ENCODE results near the gene HCN4. TPM values are rescaled to one million over a fixed set of nuclear protein-coding genes. Genes with fewer than 3 reads are reported as not detected.

Gene HCN4
- total RNA-seq, 1 donor from 2014 or later, result 17.0 TPM

- no peak overlapping the region for H3K27ac Mint-ChIP-seq (ENCODE audit: unreplicated experiment)
- peaks cover 13% of the 10 kb centered on the region for H3K27me3 Mint-ChIP-seq (ENCODE audit: unreplicated experiment)
- H3K4me3 Mint-ChIP-seq (ENCODE audit: unreplicated experiment), result no peak overlapping the region
- DNase-seq, result no peak
- H3K36me3 Mint-ChIP-seq (ENCODE audit: unreplicated experiment), result no peaks in the 10 kb centered on the region
- peaks cover 13% of the 10 kb centered on the region for H3K4me1 Mint-ChIP-seq (ENCODE audit: low read depth, unreplicated experiment)
- peaks cover 12% of the 10 kb centered on the region for H3K9me3 Mint-ChIP-seq (ENCODE audit: unreplicated experiment)
- no peak for TF ChIP-seq CTCF (IDR thresholded peaks at IDR 0.05; ENCODE audit: partially characterized antibody, unreplicated experiment)
Measured at GRCh38 chr15:73375012-73375411, 6.3 kb upstream of the HCN4 start.

GRCh38 chr15:73374604-73375003 is 5.8 kb upstream of the HCN4 start:
- DNase-seq, result no peak
- Mint-ChIP-seq H3K9me3 (ENCODE audit: unreplicated experiment) (peaks cover 12% of the 10 kb centered on the region), H3K4me1 (ENCODE audit: low read depth, unreplicated experiment) (peaks cover 13% of the 10 kb centered on the region), H3K27ac (ENCODE audit: unreplicated experiment) (no peak overlapping the region), H3K36me3 (ENCODE audit: unreplicated experiment) (no peaks in the 10 kb centered on the region), H3K27me3 (ENCODE audit: unreplicated experiment) (peaks cover 13% of the 10 kb centered on the region), H3K4me3 (ENCODE audit: unreplicated experiment) (no peak overlapping the region)
- TF ChIP-seq CTCF (IDR thresholded peaks at IDR 0.05; ENCODE audit: partially characterized antibody, unreplicated experiment), result no peak

GRCh38 chr15:73373221-73373620 is 4.5 kb upstream of the HCN4 start:
- no peak for TF ChIP-seq CTCF (IDR thresholded peaks at IDR 0.05; ENCODE audit: partially characterized antibody, unreplicated experiment)
- DNase-seq, result no peak
- H3K9me3 Mint-ChIP-seq (ENCODE audit: unreplicated experiment), result peaks cover 12% of the 10 kb centered on the region
- no peak overlapping the region for H3K4me3 Mint-ChIP-seq (ENCODE audit: unreplicated experiment)
- no peak overlapping the region for H3K27ac Mint-ChIP-seq (ENCODE audit: unreplicated experiment)
- H3K4me1 Mint-ChIP-seq (ENCODE audit: low read depth, unreplicated experiment), result peaks cover 13% of the 10 kb centered on the region
- peaks cover 16% of the 10 kb centered on the region for H3K27me3 Mint-ChIP-seq (ENCODE audit: unreplicated experiment)
- no peaks in the 10 kb centered on the region for H3K36me3 Mint-ChIP-seq (ENCODE audit: unreplicated experiment)

GRCh38 chr15:73371812-73372211 is 3.1 kb upstream of the HCN4 start:
- Mint-ChIP-seq H3K9me3 (ENCODE audit: unreplicated experiment) (peaks cover 10% of the 10 kb centered on the region), H3K27me3 (ENCODE audit: unreplicated experiment) (peaks cover 16% of the 10 kb centered on the region), H3K4me1 (ENCODE audit: low read depth, unreplicated experiment) (peaks cover 13% of the 10 kb centered on the region), H3K27ac (ENCODE audit: unreplicated experiment) (no peak overlapping the region), H3K36me3 (ENCODE audit: unreplicated experiment) (no peaks in the 10 kb centered on the region), H3K4me3 (ENCODE audit: unreplicated experiment) (no peak overlapping the region)
- no peak for DNase-seq
- TF ChIP-seq CTCF (IDR thresholded peaks at IDR 0.05; ENCODE audit: partially characterized antibody, unreplicated experiment), result no peak

GRCh38 chr15:73370151-73370550 is 1.4 kb upstream of the HCN4 start:
- H3K27me3 Mint-ChIP-seq (ENCODE audit: unreplicated experiment), result peaks cover 12% of the 10 kb centered on the region
- DNase-seq, result no peak
- no peak for TF ChIP-seq CTCF (IDR thresholded peaks at IDR 0.05; ENCODE audit: partially characterized antibody, unreplicated experiment)
- H3K27ac Mint-ChIP-seq (ENCODE audit: unreplicated experiment), result no peak overlapping the region
- no peak overlapping the region for H3K4me3 Mint-ChIP-seq (ENCODE audit: unreplicated experiment)
- H3K36me3 Mint-ChIP-seq (ENCODE audit: unreplicated experiment), result no peaks in the 10 kb centered on the region
- peaks cover 24% of the 10 kb centered on the region for H3K4me1 Mint-ChIP-seq (ENCODE audit: low read depth, unreplicated experiment)
- peaks cover 5% of the 10 kb centered on the region for H3K9me3 Mint-ChIP-seq (ENCODE audit: unreplicated experiment)
